Measurements from ENCODE around the gene MIGA2. TPM values are rescaled to one million over a fixed set of nuclear protein-coding genes. Genes with fewer than 3 reads are reported as not detected.

MIGA2 gene
- total RNA-seq, 1 experiment from 2014 or later: 29.6 TPM

- no peak overlapping the region for H2AFZ ChIP-seq (ENCODE audit: low read length)
- intact Hi-C loops (cut with micrococcal nuclease): no loop called here
- ATAC-seq (no peak), DNase-seq (no peak)
- H3F3A ChIP-seq (ENCODE audit: low read length, unreplicated experiment): no peaks in the 10 kb centered on the region
- H3K4me2 ChIP-seq (ENCODE audit: low read length): no peak overlapping the region
- H4K20me1 ChIP-seq (ENCODE audit: low read length): no peaks in the 10 kb centered on the region
- CTCF ChIA-PET: no interaction called here
- H3K4me1 ChIP-seq (ENCODE audit: insufficient read depth, low read length): no peaks in the 10 kb centered on the region
- no TSS peak for BruUV-seq (replicated peaks)
- no peak overlapping the region for H3K27ac ChIP-seq (ENCODE audit: low read length)
- H3K9me2 ChIP-seq (replicated peaks; ENCODE audit: low read length): no peaks in the 10 kb centered on the region
- TF ChIP-seq EZH2phosphoT487 (IDR thresholded peaks at IDR 0.05; ENCODE audit: borderline replicate concordance, low read length): no peak
- no peak for TF ChIP-seq CTCF (conservative IDR thresholded peaks at IDR 0.05; ENCODE audit: low read depth, low read length)
- no peak for TF ChIP-seq EZH2 (IDR thresholded peaks at IDR 0.05; ENCODE audit: low read length, unreplicated experiment)
- no peak overlapping the region for H3K4me3 ChIP-seq (ENCODE audit: low read length)
- H3K27me3 ChIP-seq (ENCODE audit: low read length): no peaks in the 10 kb centered on the region
- H3K9ac ChIP-seq (ENCODE audit: low read length): no peak overlapping the region
- POLR2A ChIA-PET (ENCODE audit: unreplicated experiment): interaction anchor here (0.7 kb wide), 1 partner anchor 10 kb away, joined by 20 read pairs; no protein-coding TSS in a partner anchor
- no peaks in the 10 kb centered on the region for H3K9me3 ChIP-seq (ENCODE audit: low read length)
- H3K36me3 ChIP-seq (ENCODE audit: low read depth, low read length): no peaks in the 10 kb centered on the region
- H3K79me2 ChIP-seq (ENCODE audit: low read length): no peaks in the 10 kb centered on the region
Measured at GRCh38 chr9:129071526-129072126, 35.2 kb downstream of the MIGA2 start.

GRCh38 chr9:129072171-129072570 is 35.7 kb downstream of the MIGA2 start:
- intact Hi-C loops (cut with micrococcal nuclease): no loop called here
- Histone ChIP-seq H3K9me2 (replicated peaks; ENCODE audit: low read length) (no peaks in the 10 kb centered on the region), H3K9ac (ENCODE audit: low read length) (no peak overlapping the region), H4K20me1 (ENCODE audit: low read length) (no peaks in the 10 kb centered on the region), H3K27ac (ENCODE audit: low read length) (no peak overlapping the region), H3K4me3 (ENCODE audit: low read length) (no peak overlapping the region), H3K79me2 (ENCODE audit: low read length) (no peaks in the 10 kb centered on the region), H3K36me3 (ENCODE audit: low read depth, low read length) (no peaks in the 10 kb centered on the region), H3K4me2 (ENCODE audit: low read length) (no peak overlapping the region), H2AFZ (ENCODE audit: low read length) (no peak overlapping the region), H3F3A (ENCODE audit: low read length, unreplicated experiment) (no peaks in the 10 kb centered on the region), H3K4me1 (ENCODE audit: insufficient read depth, low read length) (no peaks in the 10 kb centered on the region), H3K27me3 (ENCODE audit: low read length) (no peaks in the 10 kb centered on the region), H3K9me3 (ENCODE audit: low read length) (no peaks in the 10 kb centered on the region)
- DNase-seq: no peak
- CTCF ChIA-PET: no interaction called here
- TF ChIP-seq EZH2phosphoT487 (IDR thresholded peaks at IDR 0.05; ENCODE audit: borderline replicate concordance, low read length): no peak
- TF ChIP-seq EZH2 (IDR thresholded peaks at IDR 0.05; ENCODE audit: low read length, unreplicated experiment): no peak
- no peak for TF ChIP-seq CTCF (conservative IDR thresholded peaks at IDR 0.05; ENCODE audit: low read depth, low read length)
- ATAC-seq: no peak
- POLR2A ChIA-PET (ENCODE audit: unreplicated experiment): interaction anchor here (0.5 to 0.7 kb wide), 2 partner anchors 9 to 95 kb away, joined by 20 to 28 read pairs; no protein-coding TSS in a partner anchor
- BruUV-seq (replicated peaks): no TSS peak

DNA sequence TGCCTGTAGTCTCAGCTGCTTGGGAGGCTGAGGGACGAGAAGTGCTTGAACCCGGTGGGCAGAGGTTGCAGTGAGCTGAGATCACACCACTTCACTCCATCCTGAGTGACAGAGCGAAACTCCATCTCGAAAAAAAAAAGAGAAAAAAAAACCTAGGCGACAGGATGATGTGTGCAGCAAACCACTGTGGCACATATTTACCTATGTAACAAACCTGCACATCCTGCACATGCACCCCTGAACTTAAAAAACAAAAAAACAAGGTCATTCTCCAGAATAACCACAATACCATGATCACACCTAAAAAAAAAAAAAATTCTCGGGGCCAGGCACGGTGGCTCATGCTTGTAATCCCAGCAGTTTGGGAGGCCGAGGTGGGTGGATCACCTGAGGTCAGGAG is 37.0 kb downstream of the MIGA2 start:
- no TSS peak for BruUV-seq (replicated peaks)
- Histone ChIP-seq H3K9me3 (ENCODE audit: low read length) (no peaks in the 10 kb centered on the region), H2AFZ (ENCODE audit: low read length) (no peak overlapping the region), H3K27me3 (ENCODE audit: low read length) (no peaks in the 10 kb centered on the region), H4K20me1 (ENCODE audit: low read length) (no peaks in the 10 kb centered on the region), H3K9me2 (replicated peaks; ENCODE audit: low read length) (no peaks in the 10 kb centered on the region), H3K4me2 (ENCODE audit: low read length) (no peak overlapping the region), H3K4me3 (ENCODE audit: low read length) (no peak overlapping the region), H3K4me1 (ENCODE audit: insufficient read depth, low read length) (no peaks in the 10 kb centered on the region), H3K36me3 (ENCODE audit: low read depth, low read length) (no peaks in the 10 kb centered on the region), H3K27ac (ENCODE audit: low read length) (no peak overlapping the region), H3K79me2 (ENCODE audit: low read length) (no peaks in the 10 kb centered on the region), H3K9ac (ENCODE audit: low read length) (no peak overlapping the region), H3F3A (ENCODE audit: low read length, unreplicated experiment) (no peaks in the 10 kb centered on the region)
- ChIA-PET CTCF (interaction anchor here (0.6 kb wide), 1 partner anchor 12 kb away, joined by 6 read pairs; no protein-coding TSS in a partner anchor), POLR2A (ENCODE audit: unreplicated experiment) (no interaction called here)
- ATAC-seq (no peak), DNase-seq (no peak)
- TF ChIP-seq EZH2 (IDR thresholded peaks at IDR 0.05; ENCODE audit: low read length, unreplicated experiment): no peak
- no peak for TF ChIP-seq CTCF (conservative IDR thresholded peaks at IDR 0.05; ENCODE audit: low read depth, low read length)
- TF ChIP-seq EZH2phosphoT487 (IDR thresholded peaks at IDR 0.05; ENCODE audit: borderline replicate concordance, low read length): no peak
- intact Hi-C loops (cut with micrococcal nuclease): no loop called here

Data from PC-3 (cell line).